Lower lobe of right lung (tissue), 2 donors: ENCODE results near the gene RAB28. TPM values are rescaled to one million over a fixed set of nuclear protein-coding genes. Genes with fewer than 3 reads are reported as not detected.

Source experiments
- ATAC-seq, 2 donors: fragments of 200-7000 bp; cut with Tn5 transposase; one replicate each; pipeline ENCODE4 v1.9.1; 2020 to 2022; ENCODE audit warnings: mild to moderate bottlenecking in 2 of 2, moderate library complexity in 2 of 2
- DNase-seq: peaks from one replicate; pipeline ENCODE4 v3.0.0-alpha.2; 2020
- H3K27ac ChIP-seq: fragments of 200-600 bp; one replicate; pipeline ENCODE4 v1.8.0; 2022
- H3K27me3 ChIP-seq: fragments of 200-600 bp; one replicate; pipeline ENCODE4 v1.8.0; 2022; ENCODE audit warnings: low read depth
- H3K36me3 ChIP-seq: fragments of 200-600 bp; one replicate; pipeline ENCODE4 v1.8.0; 2022; ENCODE audit warnings: mild to moderate bottlenecking
- H3K4me1 ChIP-seq: fragments of 200-600 bp; one replicate; pipeline ENCODE4 v1.8.0; 2022
- H3K4me3 ChIP-seq: fragments of 200-600 bp; one replicate; pipeline ENCODE4 v1.8.0; 2022; ENCODE audit warnings: mild to moderate bottlenecking
- H3K9me3 ChIP-seq: fragments of 200-600 bp; one replicate; pipeline ENCODE4 v1.8.0; 2022
- CTCF ChIP-seq: fragments of 200-600 bp; IDR thresholded peaks from one replicate; pipeline ENCODE4 v1.8.0; 2022; ENCODE audit warnings: antibody characterized with exemption, mild to moderate bottlenecking
- intact Hi-C: fragments of 100-400 bp; cut with DNase I; formaldehyde crosslinking; loops from one replicate; pipeline ENCODE4 v1.11.0; 2022
- total RNA-seq: library from RNA; stranded (reverse); fragmentation: NEBNext Ultra II Directional; extraction: Animal tissue kit (Norgen Biotek cat#: 25700); gene quantifications from one replicate; pipeline ENCODE4 v1.2.1, GENCODE V29; 2021
- donor health status: DM: no; HTN: yes; CAD: no; lungs with severe emphysema.

Gene RAB28
- total RNA-seq, 1 donor from 2014 or later, result 18.8 TPM

DNA sequence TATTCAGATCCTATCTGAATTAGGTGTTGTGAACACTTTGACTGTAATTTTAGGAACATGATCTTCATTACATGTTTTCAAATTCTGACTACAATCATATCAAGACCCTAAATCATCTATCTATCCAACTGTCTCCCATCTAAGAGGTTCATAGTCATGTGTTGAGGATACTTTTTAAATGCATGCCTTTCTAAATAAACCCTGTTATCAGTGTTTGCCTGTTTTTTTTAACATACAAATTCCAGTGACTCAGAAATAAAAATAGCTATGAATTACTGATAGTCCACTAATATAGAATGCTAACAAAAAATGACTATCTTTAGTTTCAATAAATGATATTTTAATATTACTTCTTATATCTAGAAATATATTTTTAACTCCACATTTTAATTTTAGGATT, 8.0 kb downstream of the RAB28 start:
- H3K4me3 ChIP-seq, result no peak overlapping the region
- H3K27ac ChIP-seq, result no peak overlapping the region
- H3K4me1 ChIP-seq, result no peaks in the 10 kb centered on the region
- DNase-seq, result no peak
- ATAC-seq, result no peak
- no peak for TF ChIP-seq CTCF
- H3K36me3 ChIP-seq, result peaks cover 16% of the 10 kb centered on the region
- no peaks in the 10 kb centered on the region for H3K27me3 ChIP-seq
- no peaks in the 10 kb centered on the region for H3K9me3 ChIP-seq
- intact Hi-C loops, result no loop called here

- Histone ChIP-seq H3K4me1 (no peaks in the 10 kb centered on the region), H3K4me3 (no peak overlapping the region), H3K9me3 (no peaks in the 10 kb centered on the region), H3K27me3 (no peaks in the 10 kb centered on the region), H3K36me3 (no peaks in the 10 kb centered on the region), H3K27ac (no peak overlapping the region)
- TF ChIP-seq CTCF, result no peak
- intact Hi-C loops, result no loop called here
- DNase-seq (no peak), ATAC-seq (no peak)
These were observed 12.7 kb downstream of the RAB28 start for GRCh38 chr4:13471400-13471799.

DNA sequence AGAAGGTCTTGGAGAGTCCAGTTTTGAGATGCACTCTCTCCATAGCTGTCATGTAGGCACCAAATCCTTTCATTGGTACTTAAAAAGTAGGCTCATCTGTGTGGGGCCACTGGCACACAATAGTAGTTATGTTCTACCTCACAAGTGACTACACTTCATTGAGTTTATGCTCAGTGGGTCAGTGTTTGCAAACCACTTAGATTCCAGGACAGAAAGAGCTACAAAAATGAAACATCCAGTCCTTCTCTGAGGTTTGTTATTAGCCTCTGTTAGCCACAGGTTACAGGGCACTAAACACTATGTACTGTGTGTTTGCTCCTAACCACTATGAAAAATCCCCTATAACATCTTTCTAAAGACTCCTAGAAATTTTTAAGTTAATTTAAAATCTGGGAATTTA, 13.8 kb downstream of the RAB28 start:
- ATAC-seq, result no peak
- no peak for DNase-seq
- Histone ChIP-seq H3K4me3 (no peak overlapping the region), H3K4me1 (no peaks in the 10 kb centered on the region), H3K36me3 (no peaks in the 10 kb centered on the region), H3K9me3 (no peaks in the 10 kb centered on the region), H3K27me3 (no peaks in the 10 kb centered on the region), H3K27ac (no peak overlapping the region)
- no peak for TF ChIP-seq CTCF
- intact Hi-C loops, result no loop called here

DNA sequence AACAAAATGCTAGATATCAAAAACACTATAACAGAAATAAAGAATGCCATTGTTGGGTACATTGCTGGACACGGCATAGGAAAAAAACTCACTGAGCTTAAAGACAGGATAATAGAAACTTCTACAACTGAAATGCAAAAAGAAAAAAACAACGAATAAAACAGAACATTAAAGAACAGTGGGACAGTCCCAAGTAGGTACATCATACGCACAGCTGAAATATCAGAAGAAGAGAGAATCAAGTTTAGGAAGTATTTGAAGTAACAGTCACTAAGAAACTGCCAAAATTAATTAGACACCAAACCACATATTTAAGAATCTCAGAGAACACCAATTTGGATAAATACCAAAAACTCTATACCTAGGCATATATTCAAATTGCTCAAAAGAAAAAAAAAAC, 19.2 kb downstream of the RAB28 start:
- Histone ChIP-seq H3K4me1 (no peaks in the 10 kb centered on the region), H3K27me3 (no peaks in the 10 kb centered on the region), H3K4me3 (no peak overlapping the region), H3K36me3 (peaks cover 7% of the 10 kb centered on the region), H3K27ac (no peak overlapping the region), H3K9me3 (no peaks in the 10 kb centered on the region)
- ATAC-seq, result no peak
- no peak for DNase-seq
- no peak for TF ChIP-seq CTCF
- intact Hi-C loops, result no loop called here

DNA sequence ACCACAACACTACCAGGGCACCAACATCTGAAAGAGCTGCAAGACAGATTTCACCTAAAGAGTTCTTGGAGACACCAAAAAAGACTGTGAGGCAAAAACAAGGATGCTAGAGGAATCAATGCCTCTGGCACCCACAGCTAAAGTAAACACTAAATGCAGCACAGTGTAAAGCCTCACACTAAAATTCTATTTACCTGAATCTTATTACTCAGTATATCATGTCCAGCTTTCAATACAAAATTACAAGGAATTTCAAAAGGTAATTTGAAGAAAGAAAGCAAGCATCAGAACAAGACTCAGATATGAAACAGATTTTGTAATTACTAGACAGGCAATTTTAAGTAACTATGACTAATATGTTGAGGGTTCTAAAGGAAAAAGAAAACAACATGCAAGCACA, 19.6 kb downstream of the RAB28 start:
- H3K4me1 ChIP-seq, result no peaks in the 10 kb centered on the region
- intact Hi-C loops, result no loop called here
- H3K27me3 ChIP-seq, result no peaks in the 10 kb centered on the region
- no peak for ATAC-seq
- peaks cover 7% of the 10 kb centered on the region for H3K36me3 ChIP-seq
- no peaks in the 10 kb centered on the region for H3K9me3 ChIP-seq
- no peak for DNase-seq
- H3K27ac ChIP-seq, result no peak overlapping the region
- TF ChIP-seq CTCF, result no peak
- no peak overlapping the region for H3K4me3 ChIP-seq
